Mesendoderm (in vitro differentiated cells): ENCODE results near the gene ZNF211.

Experiments used
- DNase-seq: peaks from one replicate; pipeline ENCODE4 v3.0.0; 2013
- H2AK5ac ChIP-seq: 2 replicates; pipeline ENCODE4 v1.6.1; 2013; ENCODE audit warnings: low read length, inconsistent platforms
- H2BK120ac ChIP-seq: 2 replicates; pipeline ENCODE4 v1.6.1; 2013; ENCODE audit warnings: low read depth, mild to moderate bottlenecking, low read length, moderate library complexity, mixed read lengths
- H2BK15ac ChIP-seq: replicated peaks from 2 replicates; pipeline ENCODE4 v1.6.1; 2013; ENCODE audit warnings: low read depth, mild to moderate bottlenecking, moderate library complexity
- H2BK5ac ChIP-seq: 2 replicates; pipeline ENCODE4 v1.6.1; 2013; ENCODE audit warnings: low read length, inconsistent platforms
- H3K18ac ChIP-seq: 2 replicates; pipeline ENCODE4 v1.6.1; 2013; ENCODE audit warnings: mild to moderate bottlenecking, low read length, mixed read lengths
- H3K23ac ChIP-seq: one replicate; pipeline ENCODE4 v1.6.1; 2013; ENCODE audit warnings: low read length
- H3K27ac ChIP-seq: 2 replicates; pipeline ENCODE4 v1.5.1; 2013; ENCODE audit warnings: low read depth, mild to moderate bottlenecking, inconsistent platforms, low read length, moderate library complexity
- H3K27me3 ChIP-seq: 2 replicates; pipeline ENCODE4 v1.6.1; 2013; ENCODE audit warnings: low read length, control low read depth, mild to moderate bottlenecking, inconsistent platforms; ENCODE audit not compliant: insufficient read depth, poor library complexity
- H3K36me3 ChIP-seq: 2 replicates; pipeline ENCODE4 v1.6.1; 2013; ENCODE audit warnings: low read length, inconsistent platforms; ENCODE audit not compliant: control insufficient read depth, insufficient read depth
- H3K4ac ChIP-seq: one replicate; pipeline ENCODE4 v1.6.1; 2013; ENCODE audit warnings: low read depth, mild to moderate bottlenecking, low read length, moderate library complexity
- H3K4me1 ChIP-seq: 2 replicates; pipeline ENCODE4 v1.6.1; 2013; ENCODE audit warnings: low read depth, low read length, inconsistent platforms; ENCODE audit not compliant: control insufficient read depth
- H3K4me2 ChIP-seq: 2 replicates; pipeline ENCODE4 v1.6.1; 2013; ENCODE audit warnings: low read length
- H3K4me3 ChIP-seq: 2 replicates; pipeline ENCODE4 v1.5.1; 2013; ENCODE audit warnings: mild to moderate bottlenecking, low read length
- H3K56ac ChIP-seq: one replicate; pipeline ENCODE4 v1.6.1; 2013; ENCODE audit warnings: low read length
- H3K79me1 ChIP-seq: 2 replicates; pipeline ENCODE4 v1.6.1; 2013; ENCODE audit warnings: low read length, inconsistent platforms
- H3K79me2 ChIP-seq: 2 replicates; pipeline ENCODE4 v1.6.1; 2013; ENCODE audit warnings: mild to moderate bottlenecking, low read length; ENCODE audit not compliant: control insufficient read depth, insufficient read depth
- H3K9ac ChIP-seq: 2 replicates; pipeline ENCODE4 v1.6.1; 2013; ENCODE audit warnings: low read length, inconsistent platforms
- H4K5ac ChIP-seq: one replicate; pipeline ENCODE4 v1.6.1; 2013; ENCODE audit warnings: low read length
- H4K8ac ChIP-seq: one replicate; pipeline ENCODE4 v1.6.1; 2013; ENCODE audit warnings: low read depth, mild to moderate bottlenecking, control low read depth, low read length, moderate library complexity
- WGBS: extraction: QIAGEN DNeasy Blood & Tissue Kit; methylation state at CpG from one replicate; pipeline ENCODE4 v1.1.7; 2013; ENCODE audit warnings: low lambda C conversion rate, missing lambda C conversion rate; ENCODE audit not compliant: insufficient coverage; ENCODE audit errors: extremely low coverage; 5-methylcytosine and 5-hydroxymethylcytosine counted together

The ZNF211 gene

DNA sequence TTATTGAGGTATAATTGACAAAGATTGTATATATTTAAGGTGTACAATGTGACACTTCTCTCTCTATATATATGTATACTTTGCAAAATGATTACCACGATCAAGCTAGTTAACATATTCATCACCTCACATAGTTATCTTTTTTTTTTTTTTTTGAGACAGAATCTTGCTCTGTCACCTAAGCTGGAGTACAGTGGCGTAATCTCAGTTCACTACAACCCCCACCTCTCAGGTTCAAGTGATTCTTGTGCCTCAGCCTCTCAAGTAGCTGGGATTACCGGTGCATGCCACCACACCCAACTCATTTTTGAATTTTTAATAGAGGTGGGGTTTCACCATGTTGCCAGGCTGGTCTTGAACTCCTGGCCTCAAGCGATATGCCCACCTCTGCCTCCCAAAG is 39.5 kb downstream of the ZNF211 start:
- Histone ChIP-seq H2BK120ac (no peak overlapping the region), H3K27ac (no peak overlapping the region), H3K9ac (no peak overlapping the region), H3K79me1 (no peaks in the 10 kb centered on the region), H2AK5ac (no peak overlapping the region), H3K4me3 (no peak overlapping the region), H4K5ac (no peak overlapping the region), H2BK15ac (no peak overlapping the region), H3K56ac (no peak overlapping the region), H3K4me1 (no peaks in the 10 kb centered on the region), H4K8ac (no peak overlapping the region), H3K4me2 (no peak overlapping the region), H3K27me3 (no peaks in the 10 kb centered on the region), H3K4ac (no peak overlapping the region), H3K79me2 (no peaks in the 10 kb centered on the region), H2BK5ac (no peak overlapping the region), H3K18ac (no peak overlapping the region), H3K23ac (no peak overlapping the region), H3K36me3 (no peaks in the 10 kb centered on the region)
- WGBS: no CpG with 5 or more reads among the region's 4 CpGs
- no peak for DNase-seq

DNA sequence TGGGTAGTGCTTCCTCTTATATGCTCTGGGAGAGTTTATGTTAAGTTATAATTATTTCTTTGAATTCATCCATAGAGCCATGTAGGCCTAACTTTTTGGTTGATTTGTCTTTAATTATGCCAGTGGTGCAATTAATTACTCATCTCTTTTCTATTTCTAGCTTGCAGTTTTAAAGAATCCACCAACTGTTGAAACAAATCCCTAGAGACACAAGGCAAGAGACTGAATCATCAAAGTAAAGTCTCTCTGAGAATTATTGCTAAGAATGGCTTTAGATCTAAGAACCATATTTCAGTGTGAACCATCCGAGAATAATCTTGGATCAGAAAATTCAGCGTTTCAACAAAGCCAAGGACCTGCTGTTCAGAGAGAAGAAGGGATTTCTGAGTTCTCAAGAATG is 42.9 kb downstream of the ZNF211 start:
- H4K8ac ChIP-seq: no peak overlapping the region
- H3K79me1 ChIP-seq: no peaks in the 10 kb centered on the region
- DNase-seq: no peak
- H3K23ac ChIP-seq: no peak overlapping the region
- no CpG with 5 or more reads among the region's 2 CpGs for WGBS
- no peak overlapping the region for H2BK15ac ChIP-seq
- no peak overlapping the region for H2AK5ac ChIP-seq
- H3K4me3 ChIP-seq: no peak overlapping the region
- no peak overlapping the region for H3K4ac ChIP-seq
- no peak overlapping the region for H3K56ac ChIP-seq
- H2BK120ac ChIP-seq: no peak overlapping the region
- no peaks in the 10 kb centered on the region for H3K4me1 ChIP-seq
- H3K18ac ChIP-seq: no peak overlapping the region
- H3K27ac ChIP-seq: no peak overlapping the region
- no peaks in the 10 kb centered on the region for H3K36me3 ChIP-seq
- no peaks in the 10 kb centered on the region for H3K27me3 ChIP-seq
- H3K9ac ChIP-seq: no peak overlapping the region
- no peak overlapping the region for H4K5ac ChIP-seq
- H3K79me2 ChIP-seq: no peaks in the 10 kb centered on the region
- no peak overlapping the region for H3K4me2 ChIP-seq
- H2BK5ac ChIP-seq: no peak overlapping the region

DNA sequence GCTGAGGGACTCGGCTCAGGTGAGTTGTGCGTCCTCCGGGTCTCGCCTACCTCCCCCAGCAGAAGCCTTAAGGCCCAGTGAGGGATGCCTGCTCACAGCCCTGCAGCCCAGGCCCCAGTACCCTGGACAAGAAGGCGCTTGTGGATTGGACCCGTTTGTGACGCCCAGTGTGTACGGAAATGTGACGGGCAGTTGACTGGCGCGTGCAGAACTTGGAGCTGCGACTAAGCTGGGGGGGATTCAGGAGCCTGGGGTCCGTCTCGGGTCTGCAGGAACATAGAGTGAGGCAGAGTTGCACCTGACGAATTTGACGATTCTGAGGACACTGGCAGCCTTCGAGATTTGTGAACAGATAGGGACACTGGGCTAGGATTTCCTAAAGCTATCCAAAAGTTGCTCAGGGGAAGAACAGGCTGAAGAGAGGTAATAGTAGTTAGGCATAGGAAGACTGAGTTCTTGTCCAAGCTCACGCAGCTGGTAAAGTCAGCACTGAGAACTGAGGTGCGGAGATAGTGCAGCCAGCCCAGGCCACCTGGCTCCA is 49.3 kb downstream of the ZNF211 start:
- Histone ChIP-seq H3K9ac (peak overlapping the region; percentile 88), H3K4me3 (peak overlapping the region; percentile 93), H3K4me2 (peak overlapping the region; percentile 65), H3K79me2 (peaks cover 53% of the 10 kb centered on the region), H3K36me3 (peaks cover 32% of the 10 kb centered on the region), H3K18ac (no peak overlapping the region), H3K79me1 (peaks cover 39% of the 10 kb centered on the region), H2BK120ac (no peak overlapping the region), H2AK5ac (peak overlapping the region; percentile 5), H3K56ac (peak overlapping the region; percentile 91), H4K8ac (no peak overlapping the region), H3K4me1 (no peaks in the 10 kb centered on the region), H2BK5ac (no peak overlapping the region), H3K23ac (no peak overlapping the region), H3K4ac (peak overlapping the region; percentile 11), H4K5ac (no peak overlapping the region), H3K27ac (no peak overlapping the region), H3K27me3 (no peaks in the 10 kb centered on the region), H2BK15ac (no peak overlapping the region)
- no peak for DNase-seq
- WGBS: no CpG with 5 or more reads among the region's 19 CpGs

DNA sequence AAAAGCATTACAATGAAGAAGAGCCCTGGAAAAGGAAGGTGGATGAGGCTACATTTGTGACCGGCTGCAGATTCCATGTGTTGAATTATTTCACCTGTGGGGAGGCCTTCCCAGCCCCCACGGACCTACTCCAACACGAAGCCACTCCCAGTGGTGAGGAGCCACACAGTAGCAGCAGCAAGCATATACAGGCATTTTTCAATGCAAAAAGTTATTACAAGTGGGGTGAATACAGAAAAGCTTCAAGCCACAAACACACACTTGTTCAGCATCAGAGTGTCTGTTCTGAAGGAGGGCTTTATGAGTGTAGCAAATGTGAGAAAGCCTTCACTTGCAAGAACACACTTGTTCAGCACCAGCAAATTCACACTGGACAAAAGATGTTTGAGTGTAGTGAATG is 53.8 kb downstream of the ZNF211 start:
- DNase-seq: no peak
- Histone ChIP-seq H2BK120ac (no peak overlapping the region), H3K27me3 (no peaks in the 10 kb centered on the region), H3K18ac (no peak overlapping the region), H3K36me3 (peaks cover 41% of the 10 kb centered on the region), H3K23ac (no peak overlapping the region), H3K4me2 (no peak overlapping the region), H3K4me3 (peak overlapping the region; percentile 20), H3K27ac (no peak overlapping the region), H3K79me2 (peaks cover 74% of the 10 kb centered on the region), H4K8ac (no peak overlapping the region), H2AK5ac (no peak overlapping the region), H3K56ac (no peak overlapping the region), H3K4me1 (no peaks in the 10 kb centered on the region), H3K4ac (no peak overlapping the region), H2BK5ac (no peak overlapping the region), H4K5ac (no peak overlapping the region), H3K9ac (no peak overlapping the region), H2BK15ac (no peak overlapping the region), H3K79me1 (peaks cover 56% of the 10 kb centered on the region)
- WGBS: no CpG with 5 or more reads among the region's 3 CpGs

DNA sequence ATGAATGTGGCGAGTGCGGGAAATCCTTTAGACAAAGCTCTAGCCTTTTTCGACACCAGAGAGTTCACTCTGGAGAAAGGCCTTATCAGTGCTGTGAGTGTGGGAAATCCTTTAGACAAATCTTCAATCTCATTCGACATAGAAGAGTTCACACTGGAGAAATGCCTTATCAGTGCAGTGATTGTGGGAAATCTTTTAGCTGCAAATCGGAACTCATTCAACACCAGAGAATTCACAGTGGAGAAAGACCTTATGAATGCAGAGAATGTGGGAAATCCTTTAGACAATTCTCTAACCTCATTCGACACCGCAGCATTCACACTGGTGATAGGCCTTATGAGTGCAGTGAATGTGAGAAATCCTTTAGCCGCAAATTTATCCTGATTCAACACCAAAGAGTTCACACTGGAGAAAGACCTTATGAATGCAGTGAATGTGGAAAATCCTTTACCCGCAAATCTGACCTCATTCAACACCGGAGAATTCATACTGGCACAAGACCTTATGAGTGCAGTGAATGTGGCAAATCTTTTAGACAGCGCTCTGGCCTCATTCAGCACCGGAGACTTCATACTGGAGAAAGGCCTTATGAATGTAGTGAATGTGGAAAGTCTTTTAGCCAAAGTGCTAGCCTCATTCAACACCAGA is 54.5 kb downstream of the ZNF211 start:
- Histone ChIP-seq H3K79me1 (peaks cover 53% of the 10 kb centered on the region), H3K9ac (no peak overlapping the region), H2BK15ac (no peak overlapping the region), H3K23ac (no peak overlapping the region), H3K4ac (no peak overlapping the region), H2BK5ac (no peak overlapping the region), H3K4me2 (no peak overlapping the region), H4K8ac (no peak overlapping the region), H3K56ac (no peak overlapping the region), H3K4me1 (no peaks in the 10 kb centered on the region), H4K5ac (no peak overlapping the region), H3K27me3 (no peaks in the 10 kb centered on the region), H3K27ac (no peak overlapping the region), H2BK120ac (no peak overlapping the region), H3K18ac (no peak overlapping the region), H3K79me2 (peaks cover 67% of the 10 kb centered on the region), H3K36me3 (peaks cover 41% of the 10 kb centered on the region), H2AK5ac (no peak overlapping the region), H3K4me3 (peak overlapping the region; percentile 20)
- DNase-seq: peak; percentile 34
- no CpG with 5 or more reads among the region's 12 CpGs for WGBS
